Stimulated activated CD4-positive, alpha-beta T cell treated with anti-CD3 and anti-CD28 coated beads, Interleukin-1b, Interleukin-23, amount 100 ng/mL, for 24 hours (primary cell): ENCODE measurements around the gene HAND2.

ENCODE experiments used
- DNase-seq, 4 experiments: peaks; one replicate each; pipeline ENCODE4 v3.0.0-alpha.2; 2020; ENCODE audit warnings: low read depth in 4 of 4, low spot score in 1 of 4

Gene HAND2

GRCh38 chr4:173521467-173522159 lies 8.4 kb downstream of the HAND2 start:
- DNase-seq, result no peak

GRCh38 chr4:173520921-173521466 lies 9.0 kb downstream of the HAND2 start:
- DNase-seq, result no peak

- no peak for DNase-seq
These were observed 10.6 kb downstream of the HAND2 start for GRCh38 chr4:173519111-173520101.

- no peak for DNase-seq
These were observed 11.5 kb downstream of the HAND2 start for GRCh38 chr4:173518425-173519102.

GRCh38 chr4:173517781-173518424 lies 12.1 kb downstream of the HAND2 start:
- DNase-seq, result no peak

GRCh38 chr4:173516621-173517524 lies 13.2 kb downstream of the HAND2 start:
- no peak for DNase-seq

- no peak for DNase-seq
These were observed 14.6 kb downstream of the HAND2 start for GRCh38 chr4:173515458-173515857.

- no peak for DNase-seq
These were observed 15.3 kb downstream of the HAND2 start for GRCh38 chr4:173514641-173515217.

GRCh38 chr4:173513651-173514050 lies 16.4 kb downstream of the HAND2 start:
- DNase-seq, result no peak

GRCh38 chr4:173511787-173512361 lies 18.2 kb downstream of the HAND2 start:
- DNase-seq, result no peak

- no peak for DNase-seq
These were observed 20.7 kb downstream of the HAND2 start for GRCh38 chr4:173509036-173510001.

GRCh38 chr4:173508386-173509035 lies 21.5 kb downstream of the HAND2 start:
- DNase-seq, result no peak

- no peak for DNase-seq
These were observed 22.3 kb downstream of the HAND2 start for GRCh38 chr4:173507471-173508385.

- DNase-seq, result no peak
These were observed 23.3 kb downstream of the HAND2 start for GRCh38 chr4:173506597-173507211.

- DNase-seq, result peak in 1 of 4 experiments; percentile 28
These were observed 24.0 kb downstream of the HAND2 start for GRCh38 chr4:173505924-173506518.

GRCh38 chr4:173504181-173504503 lies 25.9 kb downstream of the HAND2 start:
- no peak for DNase-seq
